ENCODE data around the gene UMAD1. TPM values are rescaled to one million over a fixed set of nuclear protein-coding genes. Genes with fewer than 3 reads are reported as not detected.

Gene UMAD1
- total and polyA plus RNA-seq, 2 donors from 2014 or later: 18.0 to 20.3 TPM

GRCh38 chr7:7834761-7835160 lies 194.2 kb downstream of the UMAD1 start:
- Histone ChIP-seq H3K9ac (ENCODE audit: low read length in 3 of 3) (no peak overlapping the region), H3K4me1 (ENCODE audit: control insufficient read depth in 2 of 3, insufficient read depth in 2 of 3, low read depth in 1 of 3, low read length in 3 of 3) (no peaks in the 10 kb centered on the region), H3K9me3 (ENCODE audit: control insufficient read depth in 2 of 3, insufficient read depth in 1 of 3, low read length in 3 of 3) (no peaks in the 10 kb centered on the region), H3K27ac (ENCODE audit: low read depth in 2 of 2, low read length in 2 of 2) (no peak overlapping the region), H3K36me3 (ENCODE audit: control insufficient read depth in 2 of 3, insufficient read depth in 3 of 3, low read length in 3 of 3) (no peaks in the 10 kb centered on the region), H3K27me3 (ENCODE audit: control insufficient read depth, insufficient read depth, low read length) (no peaks in the 10 kb centered on the region), H3K4me3 (ENCODE audit: low read length in 3 of 3) (no peak overlapping the region)
- no peak for DNase-seq
- no peak for FAIRE-seq
- intact Hi-C loops (cut with DNase I): no loop called here
- TF ChIP-seq CTCF (IDR thresholded peaks at IDR 0.05; ENCODE audit: borderline replicate concordance, extremely low read depth, insufficient read depth): no peak

- intact Hi-C loops (cut with DNase I): no loop called here
- FAIRE-seq: no peak
- H3K4me3 ChIP-seq (ENCODE audit: low read length in 3 of 3): no peak overlapping the region
Observed at GRCh38 chr7:7841027-7841426, 200.5 kb downstream of the UMAD1 start.

GRCh38 chr7:7843240-7843639 lies 202.7 kb downstream of the UMAD1 start:
- FAIRE-seq: no peak

More at GRCh38 chr7:7841027-7841426, 200.5 kb downstream of the UMAD1 start:
- Histone ChIP-seq H3K9me3 (ENCODE audit: control insufficient read depth in 2 of 3, insufficient read depth in 1 of 3, low read length in 3 of 3) (no peaks in the 10 kb centered on the region), H3K9ac (ENCODE audit: low read length in 3 of 3) (no peak overlapping the region), H3K36me3 (ENCODE audit: control insufficient read depth in 2 of 3, insufficient read depth in 3 of 3, low read length in 3 of 3) (no peaks in the 10 kb centered on the region), H3K27me3 (ENCODE audit: control insufficient read depth, insufficient read depth, low read length) (no peaks in the 10 kb centered on the region), H3K4me1 (ENCODE audit: control insufficient read depth in 2 of 3, insufficient read depth in 2 of 3, low read depth in 1 of 3, low read length in 3 of 3) (no peaks in the 10 kb centered on the region), H3K27ac (ENCODE audit: low read depth in 2 of 2, low read length in 2 of 2) (no peak overlapping the region)
- no peak for TF ChIP-seq CTCF (IDR thresholded peaks at IDR 0.05; ENCODE audit: borderline replicate concordance, extremely low read depth, insufficient read depth)
- no peak for DNase-seq

More at GRCh38 chr7:7843240-7843639, 202.7 kb downstream of the UMAD1 start:
- H3K9me3 ChIP-seq (ENCODE audit: control insufficient read depth in 2 of 3, insufficient read depth in 1 of 3, low read length in 3 of 3): no peaks in the 10 kb centered on the region
- H3K4me1 ChIP-seq (ENCODE audit: control insufficient read depth in 2 of 3, insufficient read depth in 2 of 3, low read depth in 1 of 3, low read length in 3 of 3): no peaks in the 10 kb centered on the region
- TF ChIP-seq CTCF (IDR thresholded peaks at IDR 0.05; ENCODE audit: borderline replicate concordance, extremely low read depth, insufficient read depth): no peak
- intact Hi-C loops (cut with DNase I): no loop called here
- no peak overlapping the region for H3K4me3 ChIP-seq (ENCODE audit: low read length in 3 of 3)
- no peak overlapping the region for H3K9ac ChIP-seq (ENCODE audit: low read length in 3 of 3)
- no peak for DNase-seq
- H3K36me3 ChIP-seq (ENCODE audit: control insufficient read depth in 2 of 3, insufficient read depth in 3 of 3, low read length in 3 of 3): no peaks in the 10 kb centered on the region
- H3K27me3 ChIP-seq (ENCODE audit: control insufficient read depth, insufficient read depth, low read length): no peaks in the 10 kb centered on the region
- no peak overlapping the region for H3K27ac ChIP-seq (ENCODE audit: low read depth in 2 of 2, low read length in 2 of 2)
